Activated CD8-positive, alpha-beta memory T cell treated with anti-CD3 and anti-CD28 coated beads, Interleukin-2, amount 50 U/mL, for 48 hours (primary cell): ENCODE results near the gene RGS9.
"Not testable (repeated sequence)": the region's sequence is repeated elsewhere in the genome, so short reads cannot be mapped to it uniquely, and the experiment has no call there.

ENCODE experiments used
- DNase-seq: peaks from one replicate; pipeline ENCODE4 v3.0.0-alpha.2; 2020

The RGS9 gene

GRCh38 chr17:65185062-65185461 is 47.9 kb downstream of the RGS9 start:
- no peak for DNase-seq

- DNase-seq = no peak
Measured at GRCh38 chr17:65185668-65186382, 48.7 kb downstream of the RGS9 start.

DNA sequence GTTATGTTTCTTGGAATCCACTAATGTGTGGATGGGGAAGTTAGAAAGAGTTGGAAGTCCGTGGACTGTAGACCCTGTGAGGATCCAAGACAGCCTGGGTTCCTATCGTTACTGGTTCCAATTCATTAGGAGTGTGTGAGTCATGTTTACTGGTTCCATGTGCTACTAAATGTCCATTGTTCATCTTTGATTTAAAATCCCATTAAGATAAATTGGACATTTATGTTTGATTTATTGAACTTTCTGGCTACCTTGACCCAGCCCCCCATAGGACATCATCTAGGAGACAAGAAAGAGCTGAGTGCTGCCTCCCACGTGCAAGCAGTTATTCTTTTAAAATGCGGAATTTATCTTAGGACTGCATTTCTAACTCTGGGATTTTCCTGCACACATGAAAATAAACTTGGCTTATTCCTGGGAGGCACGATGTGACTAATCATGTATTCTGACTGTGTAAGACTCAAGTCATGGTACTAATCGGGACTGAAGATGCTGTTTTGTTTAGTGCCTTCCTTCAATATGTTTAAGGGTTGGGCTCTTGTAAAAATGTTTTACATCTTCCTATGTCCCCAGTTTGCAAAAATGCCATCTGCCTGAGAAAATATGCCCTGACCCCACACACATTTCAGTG is 53.4 kb downstream of the RGS9 start:
- DNase-seq = no peak

GRCh38 chr17:65191811-65192740 is 54.9 kb downstream of the RGS9 start:
- no peak for DNase-seq

DNA sequence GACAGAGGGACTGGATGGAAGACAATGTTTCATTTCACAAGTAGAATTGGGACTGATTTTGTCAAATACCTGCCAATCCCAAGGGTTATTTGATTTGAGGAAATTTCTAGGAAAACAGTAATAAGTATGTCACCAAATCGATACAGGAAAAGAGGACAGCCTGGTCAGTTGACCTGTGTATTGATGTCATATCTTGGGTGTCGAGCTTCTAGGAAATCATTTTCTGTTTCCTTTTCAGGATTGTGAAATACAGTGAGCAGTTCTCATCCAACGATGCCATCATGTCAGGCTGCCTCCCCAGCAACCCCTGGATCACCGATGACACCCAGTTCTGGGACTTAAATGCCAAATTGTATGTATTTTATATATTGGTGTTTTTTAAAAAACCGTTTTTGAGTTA is 56.1 kb downstream of the RGS9 start:
- no peak for DNase-seq

- no peak for DNase-seq
Measured at GRCh38 chr17:65193716-65194293, 56.6 kb downstream of the RGS9 start.

DNA sequence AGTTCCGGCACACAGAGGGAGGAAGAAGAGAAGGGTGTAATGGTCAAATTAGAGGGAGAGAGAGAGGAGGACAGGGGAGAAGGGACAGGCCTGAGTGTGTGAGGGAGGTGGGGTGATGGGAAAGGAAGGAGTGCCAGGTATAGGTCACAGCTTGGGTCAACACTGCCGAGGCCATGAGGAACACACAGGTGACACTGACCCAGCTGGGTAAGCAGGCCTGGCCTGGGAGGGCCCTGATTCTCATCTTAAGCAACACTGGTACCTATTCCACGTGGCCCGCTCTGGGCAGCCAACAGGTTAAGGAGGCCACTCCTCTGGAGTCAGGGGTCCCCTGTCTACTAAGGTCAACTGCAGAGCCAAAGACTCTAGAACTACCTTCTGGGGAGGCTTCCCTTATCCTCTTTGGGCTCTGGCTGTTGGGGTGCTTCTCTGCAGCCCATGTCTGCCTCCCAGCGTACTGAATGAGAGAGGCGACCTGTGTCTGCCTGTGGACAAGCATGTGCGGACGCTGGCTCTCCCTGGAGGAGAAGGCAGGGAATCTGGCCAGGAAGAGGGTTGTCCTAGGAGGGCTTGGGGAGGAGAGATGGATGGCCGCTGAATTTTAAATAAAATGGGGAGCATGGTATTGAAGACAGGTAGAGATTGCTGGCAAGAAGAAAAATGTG is 57.6 kb downstream of the RGS9 start:
- DNase-seq = no peak

GRCh38 chr17:65195716-65196115 is 58.5 kb downstream of the RGS9 start:
- no peak for DNase-seq

DNA sequence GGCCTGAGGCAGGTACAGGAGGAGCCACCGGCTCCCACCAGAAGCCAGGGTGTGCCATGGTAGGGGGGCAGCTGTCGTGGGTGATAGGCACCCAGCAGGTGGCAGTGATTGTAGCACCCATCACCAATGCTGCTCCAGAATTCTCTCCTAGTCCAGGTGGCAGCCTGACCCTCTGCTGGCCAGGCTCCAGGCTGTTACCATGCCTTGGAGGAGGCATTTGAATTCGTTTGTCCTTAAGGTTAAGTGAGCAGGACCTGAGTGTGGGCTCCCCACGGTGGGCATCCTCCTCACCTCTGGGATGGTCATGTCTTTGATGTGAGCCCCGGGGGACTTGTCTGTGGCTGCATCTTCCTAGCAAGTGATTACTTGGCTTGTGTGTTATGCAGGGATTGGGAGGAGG is 59.4 kb downstream of the RGS9 start:
- no peak for DNase-seq

DNA sequence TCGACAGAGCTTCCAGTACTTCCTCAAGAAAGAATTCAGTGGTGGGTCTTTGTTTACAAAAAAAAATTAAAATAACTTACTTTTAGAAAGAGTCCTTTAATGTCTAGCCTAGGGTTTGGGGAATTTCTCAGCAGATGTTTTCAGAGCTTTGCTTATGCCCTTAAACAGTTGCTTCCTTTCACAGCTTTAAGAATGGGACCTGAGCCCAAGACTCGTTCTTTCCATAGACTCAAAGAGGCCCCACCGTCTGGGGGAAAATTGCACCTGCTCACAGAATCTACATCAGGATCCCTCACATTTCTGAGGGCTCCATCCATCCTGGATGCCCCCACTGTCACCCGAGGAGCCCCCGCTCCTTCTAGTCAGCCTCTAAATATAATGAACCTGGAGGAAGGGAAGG is 60.0 kb downstream of the RGS9 start:
- DNase-seq = no peak

- no peak for DNase-seq
Measured at GRCh38 chr17:65198653-65199382, 61.6 kb downstream of the RGS9 start.

DNA sequence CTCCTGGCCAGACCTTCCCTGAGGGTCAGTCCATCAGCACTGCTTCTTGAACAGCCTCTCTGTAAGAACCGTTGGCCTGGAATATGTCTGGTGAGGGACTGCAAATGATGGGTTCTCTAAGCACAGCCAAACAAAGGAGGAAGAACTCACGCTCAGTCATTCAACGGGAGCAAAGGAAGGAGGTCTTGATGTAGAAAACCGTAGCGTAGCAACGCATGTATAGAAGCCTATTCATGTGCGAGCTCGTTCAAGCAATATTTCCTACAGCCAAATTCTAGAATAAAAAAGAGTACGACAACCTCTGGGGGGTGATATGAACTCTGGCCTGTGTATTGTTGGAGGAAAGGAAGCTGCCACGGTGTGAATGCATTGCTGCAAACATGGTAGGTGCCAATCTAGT is 64.2 kb downstream of the RGS9 start:
- DNase-seq = no peak

DNA sequence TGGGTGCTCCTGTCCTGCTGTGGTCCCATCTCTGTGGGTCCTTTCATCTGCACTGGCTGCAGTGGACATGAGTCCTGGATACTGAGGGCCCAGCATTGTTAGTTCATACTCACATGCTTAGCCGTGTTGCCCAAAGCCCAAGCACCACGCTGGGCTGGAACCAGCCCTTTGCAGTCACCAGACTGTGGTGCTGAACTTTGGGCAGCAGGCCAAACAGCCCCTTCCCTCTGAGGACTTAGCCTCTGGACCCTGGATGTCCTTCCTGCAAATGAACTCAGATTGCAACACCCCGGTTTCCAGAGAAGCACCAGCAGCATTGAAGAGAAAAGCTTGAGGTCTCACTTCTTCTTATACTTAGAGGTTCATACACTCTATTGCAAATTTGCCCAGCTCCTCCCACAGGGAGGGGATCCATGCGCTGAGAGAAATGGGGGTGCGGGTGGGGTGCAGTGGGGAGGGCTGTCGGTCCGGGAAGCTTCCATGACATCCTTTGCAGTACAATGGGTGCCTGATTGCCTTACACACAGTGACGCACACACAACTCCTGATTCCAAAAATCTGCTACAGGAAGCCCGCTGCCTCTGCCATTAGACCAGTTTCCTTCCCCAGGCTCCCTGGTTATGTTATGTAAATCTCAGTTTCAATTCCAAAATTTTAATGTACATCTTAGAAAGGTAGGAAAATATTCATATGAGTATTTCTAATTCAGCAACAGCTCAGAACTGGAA is 65.8 kb downstream of the RGS9 start:
- DNase-seq = no peak

GRCh38 chr17:65204001-65204400 is 66.8 kb downstream of the RGS9 start:
- no peak for DNase-seq

DNA sequence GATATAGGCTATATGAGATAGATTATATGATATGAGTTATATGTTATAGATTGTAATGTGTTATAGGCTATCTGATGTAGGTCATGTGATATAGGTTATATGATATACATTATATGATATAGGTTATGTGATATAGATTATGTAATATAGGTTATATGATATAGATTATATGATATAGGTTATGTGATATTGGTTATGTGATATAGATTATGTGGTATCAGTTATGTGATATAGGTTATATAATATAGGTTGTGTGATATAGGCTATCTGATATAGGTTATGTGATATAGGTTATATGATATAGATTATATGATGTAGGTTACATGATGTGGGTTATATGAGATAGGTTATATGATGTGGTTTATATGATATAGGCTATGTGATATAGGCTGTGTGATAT is 68.5 kb downstream of the RGS9 start:
- no peak for DNase-seq

DNA sequence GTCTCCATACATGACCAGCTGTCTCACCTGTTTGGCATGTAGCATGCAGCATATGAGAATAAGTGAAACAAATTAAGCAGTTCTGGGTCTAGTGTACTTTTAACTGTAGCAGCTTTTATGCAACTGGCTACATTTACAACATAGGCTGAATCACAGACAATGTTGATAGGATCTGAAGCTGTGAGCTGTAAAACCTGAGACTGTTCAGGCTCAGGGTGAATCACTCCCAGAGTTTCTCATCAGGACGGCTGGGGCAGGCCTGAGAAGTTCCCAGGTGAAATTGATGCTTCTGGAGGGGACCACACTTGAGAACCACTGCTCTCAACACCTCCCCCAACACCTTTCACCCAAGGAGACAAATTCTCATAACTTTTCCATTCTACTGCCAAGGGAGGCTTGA is 70.3 kb downstream of the RGS9 start:
- not testable (repeated sequence) for DNase-seq

DNA sequence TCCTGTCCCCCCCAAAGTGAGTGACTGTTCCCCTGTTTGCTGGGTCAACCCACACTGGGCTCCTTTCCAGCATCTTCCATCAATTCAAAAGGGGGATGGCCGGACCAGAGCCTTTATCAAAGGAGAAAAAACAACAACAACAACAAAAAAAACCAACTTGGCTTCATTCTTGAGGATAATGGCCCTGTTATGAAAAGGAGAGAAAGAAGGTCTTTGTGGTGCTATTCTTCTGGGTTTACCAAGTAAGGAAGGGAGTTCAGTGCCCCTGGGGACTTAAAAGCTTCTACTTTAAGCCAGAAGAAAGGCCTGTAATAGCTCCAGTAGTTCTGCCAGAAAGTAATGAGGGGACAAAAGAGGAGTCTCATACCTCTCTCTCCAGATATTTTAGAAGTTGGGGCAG is 71.5 kb downstream of the RGS9 start:
- DNase-seq = no peak

DNA sequence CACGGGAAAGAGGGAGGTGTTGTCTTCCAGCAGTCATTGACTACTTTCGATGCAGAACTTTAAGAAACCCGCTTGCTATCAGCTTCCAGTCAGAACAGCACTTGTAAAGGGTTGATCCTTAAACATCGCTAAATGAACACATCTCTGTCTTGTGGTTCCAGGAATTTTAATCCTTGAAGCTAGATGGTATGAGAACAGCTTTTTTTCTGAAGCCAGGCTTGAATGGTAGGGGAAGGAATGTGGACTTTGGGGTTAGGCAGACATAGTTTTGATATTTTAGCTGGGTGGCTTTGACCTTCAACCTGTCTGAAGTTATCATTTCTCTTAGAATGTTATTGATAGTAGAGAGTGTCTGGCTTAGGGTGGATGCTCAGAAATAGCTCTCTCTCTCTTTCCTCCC is 81.1 kb downstream of the RGS9 start:
- no peak for DNase-seq

DNA sequence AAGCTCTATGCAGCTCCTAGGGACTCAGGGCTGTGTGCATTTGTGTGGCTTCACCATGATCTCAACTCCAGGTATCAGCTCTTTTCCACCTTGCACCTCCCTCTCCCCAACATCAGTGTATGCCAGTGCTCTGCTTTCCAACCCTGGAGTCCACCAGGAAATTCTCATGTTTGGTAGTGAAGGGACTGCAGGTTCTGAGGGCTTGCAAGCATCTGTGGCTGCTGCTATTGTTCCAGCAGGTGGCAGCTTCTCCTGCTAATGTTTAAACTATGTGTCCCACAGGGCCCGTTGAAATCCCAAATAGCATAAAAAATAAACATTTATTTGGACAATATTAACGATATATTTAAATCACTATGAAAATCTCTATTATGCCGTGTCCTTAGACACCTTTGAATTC is 82.0 kb downstream of the RGS9 start:
- no peak for DNase-seq

- no peak for DNase-seq
Measured at GRCh38 chr17:65219707-65220106, 82.5 kb downstream of the RGS9 start.

GRCh38 chr17:65220732-65221131 is 83.6 kb downstream of the RGS9 start:
- no peak for DNase-seq
